K562 (cell line): ENCODE measurements around the gene MSH2. TPM values are rescaled to one million over a fixed set of nuclear protein-coding genes. Genes with fewer than 3 reads are reported as not detected.

Experiments
- ARHGAP35 ChIP-seq: fragments of 450-650 bp; IDR thresholded peaks from 2 replicates; pipeline ENCODE4 v1.6.1; 2018; ENCODE audit not compliant: partially characterized antibody
- ATF1 ChIP-seq, 2 experiments: fragments of 450-650 bp in 1 of 2; IDR thresholded peaks; 2 replicates each; pipeline ENCODE4 v1.6.1; 2016; ENCODE audit warnings: missing compliant biosample characterization in 1 of 2, missing genetic modification characterization in 1 of 2
- CBFA2T3 ChIP-seq: fragments of 450-650 bp; IDR thresholded peaks from 2 replicates; pipeline ENCODE4 v1.6.1; 2017
- ETV5 ChIP-seq: sonication (generic); formaldehyde crosslinking; IDR thresholded peaks from 2 replicates; pipeline ENCODE4 v1.4.0; 2020; ENCODE audit warnings: low read depth, mild to moderate bottlenecking, missing genetic modification reagents
- FOXM1 ChIP-seq, 2 experiments: fragments of 450-650 bp in 1 of 2; sonication (generic) in 1 of 2; formaldehyde crosslinking in 1 of 2; IDR thresholded peaks; 2 replicates each; pipeline versions ENCODE4 v1.6.1 to v1.9.0; 2017 to 2022; ENCODE audit warnings: low read depth in 2 of 2, mild to moderate bottlenecking in 2 of 2, missing genetic modification reagents in 1 of 2, moderate library complexity in 1 of 2
- MTA1 ChIP-seq: fragments of 450-650 bp; IDR thresholded peaks from 2 replicates; pipeline ENCODE4 v1.6.1; 2017; ENCODE audit warnings: borderline replicate concordance
- NCOR1 ChIP-seq: fragments of 450-650 bp; IDR thresholded peaks from 2 replicates; pipeline ENCODE4 v1.6.1; 2016; ENCODE audit warnings: mild to moderate bottlenecking, moderate library complexity
- ZBTB17 ChIP-seq: fragments of 450-650 bp; formaldehyde crosslinking; IDR thresholded peaks from 2 replicates; pipeline ENCODE4 v1.4.0; 2020; ENCODE audit warnings: mild to moderate bottlenecking
- polyA plus RNA-seq, 8 experiments: library from polyadenylated mRNA; depleted of rRNA in 4 of 8; stranded (reverse) in 5 of 8; unstranded in 3 of 8; fragments of >200 nt; fragmentation: Nextera tagmentation in 2 of 8; fragmentation: Illumina TruSeq in 1 of 8; extraction: Ambion mirVana in 2 of 8; extraction: Trizol in 1 of 8; gene quantifications; 2 replicates each; pipeline versions ENCODE4 v1.2.1 to v1.2.3, GENCODE V29; 2011 to 2014; ENCODE audit warnings: inconsistent platforms in 1 of 8, missing spikeins in 1 of 8
- total RNA-seq, 7 experiments: library from RNA; depleted of rRNA in 6 of 7; stranded (reverse); fragments of >200 nt in 6 of 7; fragmentation: Illumina TruSeq in 2 of 7; extraction: Trizol in 2 of 7; gene quantifications; 2 replicates each; pipeline versions ENCODE4 v1.2.1 to v1.2.3, GENCODE V29; 2011 to 2021; ENCODE audit warnings: low replicate concordance in 1 of 7
- TF ChIP-seq, protein P1 (sequence below), 2 experiments: fragments of 450-650 bp in 1 of 2; sonication (generic) in 1 of 2; formaldehyde crosslinking in 1 of 2; IDR thresholded peaks; 2 replicates each; pipeline versions ENCODE4 v1.7.1 to v1.9.0; 2016 to 2022; ENCODE audit warnings: inconsistent platforms in 1 of 2, mild to moderate bottlenecking in 1 of 2, missing genetic modification reagents in 1 of 2
- TF ChIP-seq, protein P2 (sequence below), 2 experiments: fragments of 450-650 bp; IDR thresholded peaks; 2 replicates each; pipeline ENCODE4 v1.6.1; 2018; ENCODE audit warnings: mild to moderate bottlenecking in 2 of 2, low read depth in 1 of 2; ENCODE audit not compliant: partially characterized antibody in 2 of 2
- TF ChIP-seq, protein P3 (sequence below): sonication (generic); formaldehyde crosslinking; IDR thresholded peaks from 2 replicates; pipeline ENCODE4 v1.8.0; 2022; ENCODE audit warnings: missing genetic modification reagents, mild to moderate bottlenecking, moderate library complexity, borderline replicate concordance

The MSH2 gene
- total and polyA plus RNA-seq, 9 of the 15 experiments (the other 6 are each of a cell fraction or from before 2014, with no cell fraction given), result 51.8 to 139 (median 113) TPM

DNA sequence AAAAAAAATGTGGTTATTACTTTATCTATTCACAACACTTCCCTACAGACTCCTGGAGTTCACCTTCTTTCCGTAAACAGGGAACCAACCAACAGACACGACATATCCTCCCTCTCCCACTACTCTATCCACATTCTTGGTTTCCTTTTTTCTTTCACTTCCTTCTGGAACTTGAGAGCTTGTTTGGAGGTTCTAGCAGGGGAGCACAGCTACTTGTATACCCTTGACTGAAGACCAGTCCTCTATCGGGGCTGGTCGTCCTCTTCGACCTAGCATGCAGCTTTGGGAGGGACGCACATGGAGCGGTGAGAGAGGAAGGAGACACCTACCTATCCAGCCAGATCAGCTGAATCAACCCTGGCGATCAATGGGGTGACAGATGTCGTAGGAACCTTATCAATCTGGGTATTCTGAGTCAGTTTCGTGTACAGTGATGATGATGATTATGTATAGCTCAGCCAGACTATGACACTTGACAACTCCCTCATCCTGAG, 43.5 kb upstream of the MSH2 start (continued):
- TF ChIP-seq, protein P1, sequence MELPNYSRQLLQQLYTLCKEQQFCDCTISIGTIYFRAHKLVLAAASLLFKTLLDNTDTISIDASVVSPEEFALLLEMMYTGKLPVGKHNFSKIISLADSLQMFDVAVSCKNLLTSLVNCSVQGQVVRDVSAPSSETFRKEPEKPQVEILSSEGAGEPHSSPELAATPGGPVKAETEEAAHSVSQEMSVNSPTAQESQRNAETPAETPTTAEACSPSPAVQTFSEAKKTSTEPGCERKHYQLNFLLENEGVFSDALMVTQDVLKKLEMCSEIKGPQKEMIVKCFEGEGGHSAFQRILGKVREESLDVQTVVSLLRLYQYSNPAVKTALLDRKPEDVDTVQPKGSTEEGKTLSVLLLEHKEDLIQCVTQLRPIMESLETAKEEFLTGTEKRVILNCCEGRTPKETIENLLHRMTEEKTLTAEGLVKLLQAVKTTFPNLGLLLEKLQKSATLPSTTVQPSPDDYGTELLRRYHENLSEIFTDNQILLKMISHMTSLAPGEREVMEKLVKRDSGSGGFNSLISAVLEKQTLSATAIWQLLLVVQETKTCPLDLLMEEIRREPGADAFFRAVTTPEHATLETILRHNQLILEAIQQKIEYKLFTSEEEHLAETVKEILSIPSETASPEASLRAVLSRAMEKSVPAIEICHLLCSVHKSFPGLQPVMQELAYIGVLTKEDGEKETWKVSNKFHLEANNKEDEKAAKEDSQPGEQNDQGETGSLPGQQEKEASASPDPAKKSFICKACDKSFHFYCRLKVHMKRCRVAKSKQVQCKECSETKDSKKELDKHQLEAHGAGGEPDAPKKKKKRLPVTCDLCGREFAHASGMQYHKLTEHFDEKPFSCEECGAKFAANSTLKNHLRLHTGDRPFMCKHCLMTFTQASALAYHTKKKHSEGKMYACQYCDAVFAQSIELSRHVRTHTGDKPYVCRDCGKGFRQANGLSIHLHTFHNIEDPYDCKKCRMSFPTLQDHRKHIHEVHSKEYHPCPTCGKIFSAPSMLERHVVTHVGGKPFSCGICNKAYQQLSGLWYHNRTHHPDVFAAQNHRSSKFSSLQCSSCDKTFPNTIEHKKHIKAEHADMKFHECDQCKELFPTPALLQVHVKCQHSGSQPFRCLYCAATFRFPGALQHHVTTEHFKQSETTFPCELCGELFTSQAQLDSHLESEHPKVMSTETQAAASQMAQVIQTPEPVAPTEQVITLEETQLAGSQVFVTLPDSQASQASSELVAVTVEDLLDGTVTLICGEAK (IDR thresholded peaks at IDR 0.05), result peak; percentile 44; the same call in 1 of the 2 replicates
- TF ChIP-seq, protein P1 (CRISPR knock-in tag; IDR thresholded peaks at IDR 0.05), result no peak
- TF ChIP-seq CBFA2T3 (peak; percentile 42), MTA1 (0 out of 2 replicates have a peak, but pooled peaks have one; percentile 50), NCOR1 (peak; percentile 22; the same call in 1 of the 2 replicates), ZBTB17 (CRISPR knock-in tag) (0 out of 2 replicates have a peak, but pooled peaks have one; percentile 31), ETV5 (CRISPR knock-in tag) (0 out of 2 replicates have a peak, but pooled peaks have one; percentile 22), FOXM1 (IDR thresholded peaks at IDR 0.05; ENCODE audit: low read depth) (peak; percentile 48; the same call in 1 of the 2 replicates), FOXM1 (CRISPR knock-in tag; IDR thresholded peaks at IDR 0.05; ENCODE audit: low read depth) (no peak), ARHGAP35 (no peak), ATF1 (CRISPR knock-in tag; IDR thresholded peaks at IDR 0.05) (no peak), ATF1 (tag; IDR thresholded peaks at IDR 0.05) (peak; percentile 58)
- TF ChIP-seq, protein P2, sequence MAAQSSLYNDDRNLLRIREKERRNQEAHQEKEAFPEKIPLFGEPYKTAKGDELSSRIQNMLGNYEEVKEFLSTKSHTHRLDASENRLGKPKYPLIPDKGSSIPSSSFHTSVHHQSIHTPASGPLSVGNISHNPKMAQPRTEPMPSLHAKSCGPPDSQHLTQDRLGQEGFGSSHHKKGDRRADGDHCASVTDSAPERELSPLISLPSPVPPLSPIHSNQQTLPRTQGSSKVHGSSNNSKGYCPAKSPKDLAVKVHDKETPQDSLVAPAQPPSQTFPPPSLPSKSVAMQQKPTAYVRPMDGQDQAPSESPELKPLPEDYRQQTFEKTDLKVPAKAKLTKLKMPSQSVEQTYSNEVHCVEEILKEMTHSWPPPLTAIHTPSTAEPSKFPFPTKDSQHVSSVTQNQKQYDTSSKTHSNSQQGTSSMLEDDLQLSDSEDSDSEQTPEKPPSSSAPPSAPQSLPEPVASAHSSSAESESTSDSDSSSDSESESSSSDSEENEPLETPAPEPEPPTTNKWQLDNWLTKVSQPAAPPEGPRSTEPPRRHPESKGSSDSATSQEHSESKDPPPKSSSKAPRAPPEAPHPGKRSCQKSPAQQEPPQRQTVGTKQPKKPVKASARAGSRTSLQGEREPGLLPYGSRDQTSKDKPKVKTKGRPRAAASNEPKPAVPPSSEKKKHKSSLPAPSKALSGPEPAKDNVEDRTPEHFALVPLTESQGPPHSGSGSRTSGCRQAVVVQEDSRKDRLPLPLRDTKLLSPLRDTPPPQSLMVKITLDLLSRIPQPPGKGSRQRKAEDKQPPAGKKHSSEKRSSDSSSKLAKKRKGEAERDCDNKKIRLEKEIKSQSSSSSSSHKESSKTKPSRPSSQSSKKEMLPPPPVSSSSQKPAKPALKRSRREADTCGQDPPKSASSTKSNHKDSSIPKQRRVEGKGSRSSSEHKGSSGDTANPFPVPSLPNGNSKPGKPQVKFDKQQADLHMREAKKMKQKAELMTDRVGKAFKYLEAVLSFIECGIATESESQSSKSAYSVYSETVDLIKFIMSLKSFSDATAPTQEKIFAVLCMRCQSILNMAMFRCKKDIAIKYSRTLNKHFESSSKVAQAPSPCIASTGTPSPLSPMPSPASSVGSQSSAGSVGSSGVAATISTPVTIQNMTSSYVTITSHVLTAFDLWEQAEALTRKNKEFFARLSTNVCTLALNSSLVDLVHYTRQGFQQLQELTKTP (IDR thresholded peaks at IDR 0.05; ENCODE audit: low read depth in 1 of 2, partially characterized antibody in 2 of 2), result peak; percentile 21 to 70
- TF ChIP-seq, protein P3, sequence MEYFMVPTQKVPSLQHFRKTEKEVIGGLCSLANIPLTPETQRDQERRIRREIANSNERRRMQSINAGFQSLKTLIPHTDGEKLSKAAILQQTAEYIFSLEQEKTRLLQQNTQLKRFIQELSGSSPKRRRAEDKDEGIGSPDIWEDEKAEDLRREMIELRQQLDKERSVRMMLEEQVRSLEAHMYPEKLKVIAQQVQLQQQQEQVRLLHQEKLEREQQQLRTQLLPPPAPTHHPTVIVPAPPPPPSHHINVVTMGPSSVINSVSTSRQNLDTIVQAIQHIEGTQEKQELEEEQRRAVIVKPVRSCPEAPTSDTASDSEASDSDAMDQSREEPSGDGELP (CRISPR knock-in tag), result peak; percentile 34; the same call in 1 of the 2 replicates
